Astrocyte (in vitro differentiated cells and primary cell): Measurements from ENCODE around the gene CEP131.

ENCODE experiments used
- CTCF ChIP-seq: IDR thresholded peaks from 2 replicates; pipeline ENCODE4 v1.5.1; 2011; ENCODE audit warnings: low read depth, mild to moderate bottlenecking, inconsistent platforms, low read length, moderate library complexity; ENCODE audit not compliant: insufficient read depth
- EZH2 ChIP-seq: IDR thresholded peaks from 2 replicates; pipeline ENCODE4 v1.6.1; 2012; ENCODE audit warnings: mild to moderate bottlenecking, low read length, inconsistent platforms; ENCODE audit not compliant: insufficient read depth

DNA sequence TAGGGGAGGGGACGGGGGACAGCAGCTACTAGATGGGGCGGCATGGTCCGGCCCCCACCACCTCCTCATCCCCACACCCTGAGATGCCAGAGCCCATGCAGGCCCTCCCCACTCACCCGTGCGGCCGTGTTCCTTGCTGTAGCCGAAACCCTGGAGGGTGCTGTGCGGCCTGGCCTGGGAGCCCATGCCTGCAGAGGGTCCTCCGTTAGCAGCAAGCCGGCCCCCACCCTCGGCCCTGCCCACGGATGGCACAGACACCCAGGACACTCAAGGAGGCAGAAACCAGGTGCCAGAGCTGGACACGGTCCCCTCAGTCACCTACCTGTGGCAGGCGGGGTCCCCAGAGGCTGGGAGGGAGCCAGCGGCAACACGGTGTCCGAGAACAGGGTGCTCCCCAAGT is 10.6 kb upstream of the CEP131 start:
- TF ChIP-seq CTCF (no peak), EZH2 (no peak)
